ENCODE data around the gene TSPAN18. TPM values are rescaled to one million over a fixed set of nuclear protein-coding genes. Genes with fewer than 3 reads are reported as not detected.

The TSPAN18 gene
- total and polyA plus RNA-seq, 2 of the 8 experiments (the other 6 are each of a cell fraction or from before 2014, with no cell fraction given): 5.2 to 10.2 TPM

DNA sequence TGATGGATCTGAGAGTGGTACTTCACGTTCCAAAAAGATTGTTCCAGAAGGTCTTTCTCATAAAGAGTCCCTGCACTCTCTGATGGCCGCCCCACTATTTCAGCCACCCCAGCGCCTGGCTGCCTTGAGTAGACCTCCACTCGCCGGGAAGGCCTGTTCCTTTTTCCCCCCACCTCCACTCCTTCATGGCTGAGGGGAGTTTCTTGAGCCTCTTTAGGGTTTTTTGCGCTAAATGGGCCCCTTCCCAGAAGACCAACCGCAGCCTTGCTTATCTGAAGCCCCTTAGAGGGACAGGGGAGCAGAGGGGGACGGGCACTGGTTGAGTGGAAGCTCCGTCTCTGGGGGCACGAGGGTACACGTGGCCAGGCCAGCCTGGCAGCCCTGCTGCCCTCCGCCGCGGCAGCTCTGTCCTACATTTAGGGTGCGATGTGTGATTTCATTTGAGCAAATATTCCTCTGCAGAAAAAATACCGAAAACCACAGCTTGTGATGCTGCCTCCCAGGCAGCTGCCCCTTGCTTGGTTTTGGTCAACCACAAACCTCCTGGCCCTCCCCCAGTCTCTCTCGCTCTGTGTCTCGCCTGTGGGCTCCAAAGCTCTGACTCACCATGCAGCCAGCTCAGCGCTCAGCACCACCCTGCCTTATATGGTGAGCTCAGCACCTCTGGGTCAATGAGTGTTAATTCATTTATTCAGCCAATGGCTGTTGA is 135.2 kb downstream of the TSPAN18 start (continued):
- TF ChIP-seq POLR2AphosphoS5 (IDR thresholded peaks at IDR 0.05; ENCODE audit: low read depth, low read length): peak; percentile 17; the same call in 1 of the 2 replicates
- peak; percentile 98 for TF ChIP-seq SRF (IDR thresholded peaks at IDR 0.05; ENCODE audit: low read depth, low read length)
- TF ChIP-seq TAF7 (optimal IDR thresholded peaks at IDR 0.05; ENCODE audit: borderline replicate concordance, low read depth, low read length): peak; percentile 19
- no peak for TF ChIP-seq ZNF274 (IDR thresholded peaks at IDR 0.05; ENCODE audit: borderline replicate concordance, extremely low read depth, low read length)
- TF ChIP-seq JUND (IDR thresholded peaks at IDR 0.05; ENCODE audit: low read length): peak; percentile 87
- peak; percentile 28; the same call in 1 of the 2 replicates for TF ChIP-seq SP4 (IDR thresholded peaks at IDR 0.05; ENCODE audit: low read length)
- peak; percentile 15; the same call in 1 of the 2 replicates for TF ChIP-seq E2F6 (IDR thresholded peaks at IDR 0.05)
- TF ChIP-seq KDM4A (IDR thresholded peaks at IDR 0.05; ENCODE audit: low read depth, low read length, severe bottlenecking): no peak
- TF ChIP-seq KDM1A (IDR thresholded peaks at IDR 0.05; ENCODE audit: borderline replicate concordance, low read length): no peak
- TF ChIP-seq MAFK (IDR thresholded peaks at IDR 0.05; ENCODE audit: low read depth, low read length): 0 out of 2 replicates have a peak, but pooled peaks have one; percentile 18
- no peak for TF ChIP-seq ATF2 (IDR thresholded peaks at IDR 0.05; ENCODE audit: low read length)
- no peak for TF ChIP-seq RNF2 (IDR thresholded peaks at IDR 0.05; ENCODE audit: borderline replicate concordance, low read depth, low read length, missing control alignments, poor library complexity, severe bottlenecking)
- TF ChIP-seq GABPA (IDR thresholded peaks at IDR 0.05; ENCODE audit: borderline replicate concordance, insufficient read depth, low read length): no peak
- no peak for TF ChIP-seq NRF1 (IDR thresholded peaks at IDR 0.05; ENCODE audit: low read depth, low read length)
- TF ChIP-seq JUN (IDR thresholded peaks at IDR 0.05; ENCODE audit: low read depth, low read length): peak; percentile 87
- peak in 1 of 2 experiments; percentile 37; a peak in 2 of 3 replicates for TF ChIP-seq POLR2A (IDR thresholded peaks at IDR 0.05; ENCODE audit: control extremely low read depth in 1 of 2, low read depth in 2 of 2, low read length in 2 of 2)
- peak in 1 of 2 experiments; percentile 70; a peak in 1 of 3 replicates for TF ChIP-seq EP300 (IDR thresholded peaks at IDR 0.05; ENCODE audit: borderline replicate concordance in 1 of 2, low read depth in 2 of 2, low read length in 2 of 2)
- no peak for TF ChIP-seq CBX8 (IDR thresholded peaks at IDR 0.05; ENCODE audit: borderline replicate concordance, low read depth, low read length)
